K562 (cell line): Measurements from ENCODE around the gene F2RL2. TPM values are rescaled to one million over a fixed set of nuclear protein-coding genes. Genes with fewer than 3 reads are reported as not detected.
A peak's percentile ranks its signal among the peaks of the same experiment; 100 is the strongest.

Source experiments
- CREBBP ChIP-seq: IDR thresholded peaks from one replicate; pipeline ENCODE4 v1.6.1; 2012; ENCODE audit warnings: low read depth, mild to moderate bottlenecking, control low read depth, inconsistent platforms, low read length
- ETV1 ChIP-seq: fragments of 450-650 bp; conservative IDR thresholded peaks from 2 replicates; pipeline ENCODE4 v1.6.1; 2016; ENCODE audit warnings: missing genetic modification characterization, control low read depth, low read depth, missing compliant biosample characterization
- FOSL1 ChIP-seq: fragments of 200-800 bp; sonication (Bioruptor generic); conservative IDR thresholded peaks from 2 replicates; pipeline ENCODE4 v1.6.1; 2016; ENCODE audit warnings: missing genetic modification characterization, missing compliant biosample characterization
- GABPA ChIP-seq: fragments of 200-800 bp; sonication (Bioruptor generic); conservative IDR thresholded peaks from 2 replicates; pipeline ENCODE4 v1.6.1; 2016; ENCODE audit warnings: low read depth, missing genetic modification characterization, missing compliant biosample characterization
- HNRNPK ChIP-seq: fragments of 200-400 bp; formaldehyde crosslinking; IDR thresholded peaks from one replicate; pipeline ENCODE4 v1.6.1; 2018; ENCODE audit warnings: mild to moderate bottlenecking, low read depth, low read length; ENCODE audit not compliant: poor library complexity, severe bottlenecking
- JUND ChIP-seq, 2 experiments: IDR thresholded peaks; 2 replicates in 1 of 2; 3 replicates in 1 of 2; pipeline ENCODE4 v1.6.1; 2011; ENCODE audit warnings: borderline replicate concordance in 2 of 2, low read depth in 2 of 2, low read length in 2 of 2, improper control_type of control experiment in 1 of 2, missing biosample characterization in 1 of 2, missing genetic modification characterization in 1 of 2, missing genetic modification reagents in 1 of 2
- LEF1 ChIP-seq: fragments of 450-650 bp; IDR thresholded peaks from 2 replicates; pipeline ENCODE4 v1.6.1; 2016; ENCODE audit warnings: mild to moderate bottlenecking
- MEIS2 ChIP-seq: fragments of 450-650 bp; IDR thresholded peaks from 2 replicates; pipeline ENCODE4 v1.6.1; 2014; ENCODE audit warnings: mild to moderate bottlenecking; ENCODE audit not compliant: partially characterized antibody
- MYC ChIP-seq, 2 experiments: fragments of 250-450 bp in 1 of 2; sonication (Bioruptor Pico) in 1 of 2; IDR thresholded peaks; 2 replicates each; pipeline versions ENCODE4 v1.5.1 to v1.6.1; 2012 to 2021; ENCODE audit warnings: low read depth in 2 of 2, borderline replicate concordance in 1 of 2, improper control_type of control experiment in 1 of 2, low read length in 1 of 2, mild to moderate bottlenecking in 1 of 2, moderate library complexity in 1 of 2
- NCOA1 ChIP-seq: fragments of 450-650 bp; IDR thresholded peaks from 2 replicates; pipeline ENCODE4 v1.6.1; 2016; ENCODE audit warnings: low read depth
- NELFE ChIP-seq: IDR thresholded peaks from 2 replicates; pipeline ENCODE4 v1.6.1; 2011; ENCODE audit warnings: mild to moderate bottlenecking; ENCODE audit not compliant: insufficient read depth, insufficient read length
- NEUROD1 ChIP-seq: fragments of 150-350 bp; IDR thresholded peaks from 2 replicates; pipeline ENCODE4 v1.6.1; 2014; ENCODE audit warnings: borderline replicate concordance, low read length, low read depth; ENCODE audit not compliant: partially characterized antibody
- NR2C1 ChIP-seq, 2 experiments: fragments of 450-650 bp; IDR thresholded peaks; 2 replicates each; pipeline ENCODE4 v1.6.1; 2017; ENCODE audit warnings: mild to moderate bottlenecking in 2 of 2, antibody characterized with exemption in 1 of 2, inconsistent platforms in 1 of 2, missing compliant biosample characterization in 1 of 2, missing genetic modification characterization in 1 of 2
- PML ChIP-seq: IDR thresholded peaks from 2 replicates; pipeline ENCODE4 v1.6.1; 2012; ENCODE audit warnings: low read length, inconsistent platforms
- SMAD2 ChIP-seq: fragments of 150-350 bp; IDR thresholded peaks from 2 replicates; pipeline ENCODE4 v1.6.1; 2014; ENCODE audit warnings: low read depth, mild to moderate bottlenecking, low read length
- ZBTB26 ChIP-seq: fragments of 450-650 bp; formaldehyde crosslinking; IDR thresholded peaks from 2 replicates; pipeline ENCODE4 v1.4.0; 2022; ENCODE audit warnings: missing genetic modification characterization
- ZNF511 ChIP-seq: sonication (generic); formaldehyde crosslinking; IDR thresholded peaks from 2 replicates; pipeline ENCODE4 v1.8.0; 2022; ENCODE audit warnings: mild to moderate bottlenecking, missing genetic modification reagents
- polyA plus RNA-seq, 8 experiments: library from polyadenylated mRNA; depleted of rRNA in 4 of 8; stranded (reverse) in 5 of 8; unstranded in 3 of 8; fragments of >200 nt; fragmentation: Nextera tagmentation in 2 of 8; fragmentation: Illumina TruSeq in 1 of 8; extraction: Ambion mirVana in 2 of 8; extraction: Trizol in 1 of 8; gene quantifications; 2 replicates each; pipeline versions ENCODE4 v1.2.1 to v1.2.3, GENCODE V29; 2011 to 2014; ENCODE audit warnings: inconsistent platforms in 1 of 8, missing spikeins in 1 of 8
- total RNA-seq, 7 experiments: library from RNA; depleted of rRNA in 6 of 7; stranded (reverse); fragments of >200 nt in 6 of 7; fragmentation: Illumina TruSeq in 2 of 7; extraction: Trizol in 2 of 7; gene quantifications; 2 replicates each; pipeline versions ENCODE4 v1.2.1 to v1.2.3, GENCODE V29; 2011 to 2021; ENCODE audit warnings: low replicate concordance in 1 of 7
- TF ChIP-seq, protein P1 (sequence below): IDR thresholded peaks from 2 replicates; pipeline ENCODE4 v1.6.1; 2012; ENCODE audit warnings: low read depth, low read length, improper control_type of control experiment, borderline replicate concordance

Gene F2RL2
- total and polyA plus RNA-seq, 9 of the 15 experiments (the other 6 are each of a cell fraction or from before 2014, with no cell fraction given): 0.03 to 0.12 (median 0.06) TPM; not detected in 3

- no peak for TF ChIP-seq ZNF511 (CRISPR knock-in tag)
- peak; percentile 88 for TF ChIP-seq JUND (IDR thresholded peaks at IDR 0.05; ENCODE audit: borderline replicate concordance, low read depth, low read length)
- TF ChIP-seq JUND (tag; IDR thresholded peaks at IDR 0.05; ENCODE audit: borderline replicate concordance, low read depth, low read length): peak; percentile 94
- peak; percentile 61 for TF ChIP-seq GABPA (tag)
- TF ChIP-seq SMAD2: no peak
- TF ChIP-seq LEF1: no peak
- no peak for TF ChIP-seq PML
- TF ChIP-seq, protein P1, sequence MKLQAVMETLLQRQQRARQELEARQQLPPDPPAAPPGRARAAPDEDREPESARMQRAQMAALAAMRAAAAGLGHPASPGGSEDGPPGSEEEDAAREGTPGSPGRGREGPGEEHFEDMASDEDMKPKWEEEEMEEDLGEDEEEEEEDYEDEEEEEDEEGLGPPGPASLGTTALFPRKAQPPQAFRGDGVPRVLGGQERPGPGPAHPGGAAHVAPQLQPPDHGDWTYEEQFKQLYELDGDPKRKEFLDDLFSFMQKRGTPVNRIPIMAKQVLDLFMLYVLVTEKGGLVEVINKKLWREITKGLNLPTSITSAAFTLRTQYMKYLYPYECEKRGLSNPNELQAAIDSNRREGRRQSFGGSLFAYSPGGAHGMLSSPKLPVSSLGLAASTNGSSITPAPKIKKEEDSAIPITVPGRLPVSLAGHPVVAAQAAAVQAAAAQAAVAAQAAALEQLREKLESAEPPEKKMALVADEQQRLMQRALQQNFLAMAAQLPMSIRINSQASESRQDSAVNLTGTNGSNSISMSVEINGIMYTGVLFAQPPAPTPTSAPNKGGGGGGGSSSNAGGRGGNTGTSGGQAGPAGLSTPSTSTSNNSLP: no peak
- 0 out of 2 replicates have a peak, but pooled peaks have one; percentile 28 for TF ChIP-seq ETV1 (tag)
- TF ChIP-seq FOSL1 (tag): no peak
- TF ChIP-seq ZBTB26 (CRISPR knock-in tag): no peak
- TF ChIP-seq CREBBP: no peak
- 0 out of 2 replicates have a peak, but pooled peaks have one; percentile 27 for TF ChIP-seq NCOA1
- no peak for TF ChIP-seq HNRNPK
- TF ChIP-seq MEIS2: peak; percentile 10
- no peak for TF ChIP-seq MYC (IDR thresholded peaks at IDR 0.05; ENCODE audit: low read depth, low read length)
- TF ChIP-seq MYC (CRISPR knock-in tag; IDR thresholded peaks at IDR 0.05; ENCODE audit: borderline replicate concordance, low read depth): no peak
- no peak for TF ChIP-seq NR2C1 (IDR thresholded peaks at IDR 0.05)
- TF ChIP-seq NR2C1 (tag; IDR thresholded peaks at IDR 0.05): no peak
- TF ChIP-seq NELFE: no peak
- no peak for TF ChIP-seq NEUROD1
Observed at GRCh38 chr5:76608833-76609232, 14.4 kb downstream of the F2RL2 start (continued).
